ENCODE data around the gene TAF4B. TPM values are rescaled to one million over a fixed set of nuclear protein-coding genes. Genes with fewer than 3 reads are reported as not detected.

The TAF4B gene
- total RNA-seq, 4 donors from 2014 or later, result 9.9 to 14.5 (median 11.3) TPM

DNA sequence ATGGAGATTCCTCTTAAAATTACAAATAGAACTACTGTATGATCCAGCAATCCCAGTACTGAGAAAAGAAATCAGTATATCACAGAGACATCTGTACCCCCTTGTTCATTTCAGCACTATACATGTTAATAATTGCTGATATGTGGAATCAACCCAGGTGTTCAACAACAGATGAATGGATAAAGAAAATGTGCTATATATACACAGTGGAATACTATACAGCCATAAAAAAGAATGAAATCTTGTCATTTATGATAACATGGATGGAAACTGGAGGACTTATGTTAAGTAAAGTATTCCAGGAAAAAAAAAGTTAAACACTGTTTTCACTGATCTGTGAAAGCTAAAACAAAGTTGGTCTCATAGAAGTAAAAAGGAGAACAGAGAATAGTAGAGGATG, 124.7 kb downstream of the TAF4B start:
- TF ChIP-seq, protein P1, sequence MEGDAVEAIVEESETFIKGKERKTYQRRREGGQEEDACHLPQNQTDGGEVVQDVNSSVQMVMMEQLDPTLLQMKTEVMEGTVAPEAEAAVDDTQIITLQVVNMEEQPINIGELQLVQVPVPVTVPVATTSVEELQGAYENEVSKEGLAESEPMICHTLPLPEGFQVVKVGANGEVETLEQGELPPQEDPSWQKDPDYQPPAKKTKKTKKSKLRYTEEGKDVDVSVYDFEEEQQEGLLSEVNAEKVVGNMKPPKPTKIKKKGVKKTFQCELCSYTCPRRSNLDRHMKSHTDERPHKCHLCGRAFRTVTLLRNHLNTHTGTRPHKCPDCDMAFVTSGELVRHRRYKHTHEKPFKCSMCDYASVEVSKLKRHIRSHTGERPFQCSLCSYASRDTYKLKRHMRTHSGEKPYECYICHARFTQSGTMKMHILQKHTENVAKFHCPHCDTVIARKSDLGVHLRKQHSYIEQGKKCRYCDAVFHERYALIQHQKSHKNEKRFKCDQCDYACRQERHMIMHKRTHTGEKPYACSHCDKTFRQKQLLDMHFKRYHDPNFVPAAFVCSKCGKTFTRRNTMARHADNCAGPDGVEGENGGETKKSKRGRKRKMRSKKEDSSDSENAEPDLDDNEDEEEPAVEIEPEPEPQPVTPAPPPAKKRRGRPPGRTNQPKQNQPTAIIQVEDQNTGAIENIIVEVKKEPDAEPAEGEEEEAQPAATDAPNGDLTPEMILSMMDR (IDR thresholded peaks at IDR 0.05; ENCODE audit: low read depth), result no peak

DNA sequence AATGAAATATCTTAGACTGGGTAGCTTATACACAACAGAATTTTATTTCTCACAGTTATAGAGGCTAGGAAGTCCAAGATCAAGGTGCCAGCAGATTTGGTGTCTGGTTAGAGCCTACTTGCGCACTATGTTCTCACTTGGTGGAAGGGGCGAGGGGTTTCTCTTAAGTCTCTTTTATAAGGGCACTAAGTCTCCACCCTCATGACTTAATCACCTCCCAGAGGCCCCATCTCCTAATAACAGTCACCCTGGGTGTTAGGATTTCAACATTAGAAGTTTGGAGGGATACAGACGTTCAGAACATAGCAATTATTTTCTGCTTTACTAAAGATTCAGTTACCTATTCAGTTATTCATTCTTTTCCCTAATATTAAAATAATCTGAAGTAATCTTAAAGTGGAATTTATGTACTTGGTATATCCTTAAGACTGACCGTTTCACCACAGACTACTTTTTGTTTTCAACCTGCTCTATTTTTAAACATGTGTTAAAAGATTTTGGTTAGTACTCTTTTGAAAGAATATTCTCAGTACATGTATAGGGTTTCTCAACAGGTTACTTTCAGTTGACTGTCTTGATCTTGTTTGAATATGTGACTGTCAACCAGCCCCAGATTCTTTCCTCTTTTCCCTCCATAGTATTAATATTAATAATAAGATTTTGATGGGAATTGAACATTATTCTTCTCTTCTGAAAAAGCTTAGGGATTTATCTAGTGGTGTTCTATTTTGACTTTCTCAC, 130.0 kb downstream of the TAF4B start:
- TF ChIP-seq, protein P1 (IDR thresholded peaks at IDR 0.05; ENCODE audit: low read depth), result no peak

DNA sequence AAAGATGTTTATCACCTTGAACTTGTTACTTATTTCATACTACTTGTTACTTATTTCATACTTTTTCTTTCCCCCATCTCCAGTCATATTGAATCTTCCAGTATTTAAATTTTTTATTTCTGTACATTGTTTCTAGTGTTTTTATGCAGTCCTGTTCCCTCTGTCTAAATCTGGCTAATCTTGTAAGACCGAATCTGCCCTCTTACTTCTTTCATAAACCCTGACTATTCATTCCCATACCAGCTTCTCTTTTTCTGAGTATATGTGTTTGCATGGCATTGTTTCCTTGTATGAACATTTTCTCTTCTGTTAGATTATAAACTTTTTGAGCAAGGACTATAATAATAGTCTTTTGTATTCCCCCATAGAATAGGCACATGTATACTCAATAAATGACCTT, 131.7 kb downstream of the TAF4B start:
- TF ChIP-seq, protein P1 (IDR thresholded peaks at IDR 0.05; ENCODE audit: low read depth), result no peak

DNA sequence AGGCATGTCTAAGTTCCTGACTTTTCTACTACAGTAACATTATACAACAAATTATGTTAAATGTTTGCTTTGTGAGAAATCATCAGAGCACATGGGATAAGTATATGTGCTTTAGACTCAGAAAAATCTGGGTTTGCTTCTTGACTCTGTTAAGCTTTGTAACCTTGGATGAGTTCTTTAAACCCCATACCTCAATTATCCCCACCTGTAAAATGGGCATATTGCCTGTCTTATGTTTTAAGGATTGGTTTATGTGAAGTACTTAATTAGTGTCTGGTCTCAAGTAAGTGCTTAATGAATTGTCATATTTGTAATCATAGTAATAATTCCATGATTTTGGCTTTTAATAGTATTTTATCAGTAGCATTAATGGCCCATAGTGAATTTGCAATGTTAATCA, 135.8 kb downstream of the TAF4B start:
- TF ChIP-seq, protein P1 (IDR thresholded peaks at IDR 0.05; ENCODE audit: low read depth), result no peak

- TF ChIP-seq, protein P1 (IDR thresholded peaks at IDR 0.05; ENCODE audit: low read depth), result no peak
Observed at GRCh38 chr18:26367425-26367824, 141.2 kb downstream of the TAF4B start.

DNA sequence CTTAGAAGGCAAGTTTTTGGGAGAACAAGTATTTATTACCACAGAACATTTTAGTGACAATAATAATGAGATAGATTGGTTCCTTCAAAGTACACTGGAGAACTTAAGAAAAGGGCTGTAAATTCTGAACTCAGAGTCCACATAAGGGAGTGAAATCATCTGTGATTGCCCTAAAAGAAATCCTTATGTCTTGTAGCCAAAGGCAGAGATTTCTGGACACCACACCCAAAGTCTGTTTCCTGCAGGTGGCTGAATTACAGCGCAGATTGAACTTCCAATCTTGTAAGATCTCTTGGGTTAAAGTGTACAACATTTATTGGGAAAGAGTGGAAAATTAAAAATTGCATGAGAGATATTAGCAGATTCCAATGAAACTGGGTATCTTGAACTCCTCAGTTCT, 143.8 kb downstream of the TAF4B start:
- TF ChIP-seq, protein P1 (IDR thresholded peaks at IDR 0.05; ENCODE audit: low read depth), result no peak

DNA sequence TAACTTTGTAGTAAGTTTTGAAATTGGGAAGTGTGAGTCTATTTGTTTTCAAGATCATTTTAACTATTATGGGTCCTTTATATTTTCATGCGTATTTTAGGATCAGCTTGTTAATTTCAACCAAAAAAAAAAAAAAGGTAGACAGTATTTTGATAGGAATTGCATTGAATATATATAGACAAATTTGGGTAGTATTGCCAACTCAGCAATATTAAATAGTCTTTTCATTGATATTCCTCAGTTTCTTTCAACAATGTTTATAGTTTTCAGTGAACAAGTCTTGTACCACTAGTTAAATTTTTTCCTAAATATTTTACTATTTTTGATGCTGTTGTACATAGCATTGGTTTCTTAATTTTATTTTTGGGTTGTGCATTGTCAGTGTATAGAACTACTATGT, 149.9 kb downstream of the TAF4B start:
- TF ChIP-seq, protein P1 (IDR thresholded peaks at IDR 0.05; ENCODE audit: low read depth), result no peak
